Small intestine (tissue), 7 donors: ENCODE measurements around the gene GID8. TPM values are rescaled to one million over a fixed set of nuclear protein-coding genes. Genes with fewer than 3 reads are reported as not detected.

Experiments used
- DNase-seq, 2 donors: peaks; one replicate each; pipeline versions ENCODE4 v3.0.0 to v3.0.0-alpha.2; 2013
- FAIRE-seq: peaks from 2 replicates; lab custom pipeline; 2012; peaks lifted over from hg19 to GRCh38; lab: Jason Lieb, UNC
- H3K27ac ChIP-seq, 3 donors: one replicate each; pipeline ENCODE4 v1.5.1; 2013; ENCODE audit warnings: low read length in 2 of 3, mild to moderate bottlenecking in 2 of 3, control low read depth in 1 of 3, inconsistent platforms in 1 of 3, low read depth in 1 of 3, moderate library complexity in 1 of 3
- H3K27me3 ChIP-seq, 3 donors: one replicate each; pipeline ENCODE4 v1.6.1; 2013; ENCODE audit warnings: low read length in 3 of 3, inconsistent platforms in 1 of 3; ENCODE audit not compliant: control insufficient read depth in 3 of 3, insufficient read depth in 3 of 3
- H3K36me3 ChIP-seq, 3 donors: one replicate each; pipeline ENCODE4 v1.6.1; 2013; ENCODE audit warnings: low read length in 3 of 3, inconsistent platforms in 1 of 3, low read depth in 1 of 3, mild to moderate bottlenecking in 1 of 3, moderate library complexity in 1 of 3; ENCODE audit not compliant: control insufficient read depth in 3 of 3, insufficient read depth in 2 of 3
- H3K4me1 ChIP-seq, 3 donors: one replicate each; pipeline ENCODE4 v1.6.1; 2013; ENCODE audit warnings: low read length in 2 of 3, inconsistent platforms in 1 of 3, low read depth in 1 of 3, mild to moderate bottlenecking in 1 of 3, moderate library complexity in 1 of 3; ENCODE audit not compliant: control insufficient read depth in 3 of 3, insufficient read depth in 2 of 3
- H3K4me3 ChIP-seq, 3 donors: one replicate each; pipeline ENCODE4 v1.5.1; 2013; ENCODE audit warnings: low read length in 3 of 3, control low read depth in 1 of 3, inconsistent platforms in 1 of 3, low read depth in 1 of 3, mild to moderate bottlenecking in 1 of 3, moderate library complexity in 1 of 3
- H3K9me3 ChIP-seq, 2 donors: one replicate each; pipeline ENCODE4 v1.6.1; 2013; ENCODE audit warnings: low read depth in 1 of 2, low read length in 1 of 2; ENCODE audit not compliant: control insufficient read depth in 2 of 2, insufficient read depth in 1 of 2
- WGBS, 3 donors: extraction: QIAGEN DNeasy Blood & Tissue Kit; methylation state at CpG; one replicate each; pipeline ENCODE4 v1.1.7; 2013; 5-methylcytosine and 5-hydroxymethylcytosine counted together
- polyA plus RNA-seq, 4 donors: library from polyadenylated mRNA; stranded (reverse) in 3 of 4; unstranded in 1 of 4; fragments of 200-250 nt in 3 of 4; fragments of 120-200 nt in 1 of 4; gene quantifications; one replicate each; pipeline versions ENCODE4 v1.2.1 to v1.2.3, GENCODE V29; 2013
- donor health status: healthy with polysubstance abuse.
- donor health status: control.
- donor health status: control.
- donor health status: Bipolar disorder and iron deficiency.
- donor health status: healthy.

GID8 gene
- polyA plus RNA-seq, 4 donors = 14.3 to 31.0 (median 17.1) TPM

- Histone ChIP-seq H3K36me3 (peaks cover 0 to 28% (median 0%) of the 10 kb centered on the region in 3 donors), H3K9me3 (no peaks in the 10 kb centered on the region), H3K27ac (no peak overlapping the region), H3K4me3 (no peak overlapping the region), H3K27me3 (peaks cover 2 to 13% (median 2%) of the 10 kb centered on the region in 3 donors), H3K4me1 (peaks cover 0 to 2% (median 0%) of the 10 kb centered on the region in 3 donors)
- DNase-seq (no peak), FAIRE-seq (no peak)
- WGBS, 3 donors = 86 to 90% (median 87%) methylated on average over 27 of the region's 27 CpGs
Measured at GRCh38 chr20:62967628-62968351, 29.8 kb downstream of the GID8 start.

GRCh38 chr20:62968378-62969178 lies 30.6 kb downstream of the GID8 start:
- no peak overlapping the region for H3K4me3 ChIP-seq
- FAIRE-seq (no peak), DNase-seq (no peak)
- peaks cover 0 to 21% (median 0%) of the 10 kb centered on the region in 3 donors for H3K36me3 ChIP-seq
- H3K27me3 ChIP-seq = peaks cover 2 to 20% (median 2%) of the 10 kb centered on the region in 3 donors
- WGBS, 3 donors = 56 to 69% (median 59%) methylated on average over 21 of the region's 21 CpGs
- H3K4me1 ChIP-seq = peaks cover 0 to 6% (median 0%) of the 10 kb centered on the region in 3 donors
- H3K9me3 ChIP-seq = no peaks in the 10 kb centered on the region
- H3K27ac ChIP-seq = no peak overlapping the region

- DNase-seq = no peak
- Histone ChIP-seq H3K36me3 (peaks cover 0 to 14% (median 0%) of the 10 kb centered on the region in 3 donors), H3K27ac (no peak overlapping the region), H3K4me1 (peaks cover 0 to 6% (median 0%) of the 10 kb centered on the region in 3 donors), H3K4me3 (no peak overlapping the region), H3K27me3 (peaks cover 2 to 27% (median 6%) of the 10 kb centered on the region in 3 donors), H3K9me3 (no peaks in the 10 kb centered on the region)
- no peak for FAIRE-seq
- WGBS, 3 donors = 52 to 61% (median 61%) methylated on average over 16 of the region's 16 CpGs
Measured at GRCh38 chr20:62969179-62969760, 31.3 kb downstream of the GID8 start.

- Histone ChIP-seq H3K4me1 (peaks cover 0 to 6% (median 0%) of the 10 kb centered on the region in 3 donors), H3K36me3 (peaks cover 0 to 7% (median 0%) of the 10 kb centered on the region in 3 donors), H3K27me3 (peaks cover 2 to 34% (median 11%) of the 10 kb centered on the region in 3 donors), H3K9me3 (no peaks in the 10 kb centered on the region), H3K4me3 (no peak overlapping the region), H3K27ac (no peak overlapping the region)
- FAIRE-seq = no peak
- 59 to 75% (median 69%) methylated on average over 5 to 8 of the region's 8 CpGs for WGBS, 3 donors
- no peak for DNase-seq
Measured at GRCh38 chr20:62969939-62970306, 32.0 kb downstream of the GID8 start.

GRCh38 chr20:62970307-62971210 lies 32.6 kb downstream of the GID8 start:
- peaks cover 0 to 6% (median 0%) of the 10 kb centered on the region in 3 donors for H3K4me1 ChIP-seq
- H3K27ac ChIP-seq = no peak overlapping the region
- H3K4me3 ChIP-seq = no peak overlapping the region
- DNase-seq = no peak
- 52 to 62% (median 58%) methylated on average over 29 to 33 of the region's 33 CpGs for WGBS, 3 donors
- peaks cover 2 to 40% (median 11%) of the 10 kb centered on the region in 3 donors for H3K27me3 ChIP-seq
- peaks cover 0 to 3% (median 0%) of the 10 kb centered on the region in 3 donors for H3K36me3 ChIP-seq
- no peak for FAIRE-seq
- no peaks in the 10 kb centered on the region for H3K9me3 ChIP-seq

GRCh38 chr20:62971211-62971949 lies 33.4 kb downstream of the GID8 start:
- Histone ChIP-seq H3K27me3 (peaks cover 2 to 47% (median 14%) of the 10 kb centered on the region in 3 donors), H3K4me3 (no peak overlapping the region), H3K4me1 (peaks cover 0 to 6% (median 0%) of the 10 kb centered on the region in 3 donors), H3K27ac (no peak overlapping the region), H3K36me3 (peaks cover 0 to 2% (median 0%) of the 10 kb centered on the region in 3 donors), H3K9me3 (no peaks in the 10 kb centered on the region)
- no peak for DNase-seq
- no peak for FAIRE-seq
- WGBS, 3 donors = 69 to 79% (median 74%) methylated on average over 10 of the region's 10 CpGs
